Hematopoietic multipotent progenitor cell treated with erythropoietin and hydrocortisone succinate and interleukin-3 and kit ligand, for 8 days (in vitro differentiated cells): Measurements from ENCODE around the gene CUL4A.
"Not testable (repeated sequence)": the region's sequence is repeated elsewhere in the genome, so short reads cannot be mapped to it uniquely, and the experiment has no call there.

ENCODE experiments used
- DNase-seq: peaks from one replicate; pipeline ENCODE4 v3.0.0-alpha.2; 2015

CUL4A gene

GRCh38 chr13:113297370-113298042, 88.1 kb downstream of the CUL4A start:
- DNase-seq = peak; percentile 24

GRCh38 chr13:113298043-113298945, 88.9 kb downstream of the CUL4A start:
- peak; percentile 55 for DNase-seq

DNA sequence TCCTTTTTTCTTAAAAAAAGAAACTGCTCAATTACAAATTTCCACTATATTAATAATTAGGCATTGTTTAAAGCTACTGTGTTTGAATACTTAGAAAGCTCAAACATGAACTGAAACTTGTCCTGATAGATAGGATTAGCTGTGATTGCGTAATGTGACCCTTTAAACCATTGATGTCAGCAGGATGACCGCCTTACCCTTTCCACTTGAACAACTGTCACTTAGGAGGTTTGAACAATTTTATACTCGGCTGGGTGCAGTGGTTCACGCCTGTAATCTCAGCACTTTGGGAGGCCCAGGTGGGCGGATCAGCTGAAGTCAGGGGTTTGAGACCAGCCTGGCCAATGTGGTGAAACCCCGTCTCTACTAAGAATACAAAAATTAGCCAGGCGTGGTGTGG, 90.5 kb downstream of the CUL4A start:
- DNase-seq = no peak

- no peak for DNase-seq
These were observed 93.6 kb downstream of the CUL4A start for GRCh38 chr13:113302986-113303385.

DNA sequence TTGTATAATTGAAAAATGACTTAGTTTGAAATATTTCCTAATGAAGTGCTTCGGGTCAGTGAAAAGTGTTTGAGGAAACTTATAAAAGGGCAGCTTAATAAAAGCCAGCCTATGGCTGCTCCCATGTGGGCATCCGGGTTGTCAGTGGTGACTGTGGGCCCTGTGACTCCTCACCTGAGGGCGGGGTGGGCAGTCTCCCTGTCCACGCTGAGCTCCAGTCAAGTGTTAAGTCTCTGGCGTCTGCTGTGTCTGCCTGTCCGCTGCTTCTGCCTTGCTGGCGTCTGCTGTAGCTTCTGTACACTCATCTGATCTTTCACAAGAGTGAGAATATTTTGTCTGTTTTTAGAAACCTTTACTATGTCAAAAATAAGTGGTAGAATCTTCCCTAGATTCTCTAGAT, 94.7 kb downstream of the CUL4A start:
- no peak for DNase-seq

DNA sequence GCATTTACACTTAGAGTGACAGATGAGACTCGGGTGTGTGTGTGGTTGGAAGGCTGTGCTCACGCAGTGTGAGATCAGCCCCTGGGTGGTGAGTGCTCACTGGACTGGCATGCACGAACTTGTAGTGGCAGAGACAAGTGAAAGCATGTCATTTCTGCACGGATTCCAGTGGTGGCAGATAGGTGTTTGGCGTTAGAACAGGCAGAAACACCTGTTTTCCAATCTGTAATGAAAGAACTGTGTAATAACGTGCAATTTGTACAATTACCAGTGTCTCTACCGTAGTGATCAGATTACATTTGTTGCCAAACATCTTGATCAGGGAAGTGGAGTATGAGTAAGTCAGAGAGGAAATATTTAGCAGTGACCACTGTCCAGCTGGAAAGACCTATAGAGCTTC, 95.8 kb downstream of the CUL4A start:
- DNase-seq = no peak

- DNase-seq = no peak
These were observed 98.1 kb downstream of the CUL4A start for GRCh38 chr13:113307491-113307890.

- DNase-seq = no peak
These were observed 100.1 kb downstream of the CUL4A start for GRCh38 chr13:113309473-113309872.

GRCh38 chr13:113314112-113314511, 104.7 kb downstream of the CUL4A start:
- DNase-seq = not testable (repeated sequence)

DNA sequence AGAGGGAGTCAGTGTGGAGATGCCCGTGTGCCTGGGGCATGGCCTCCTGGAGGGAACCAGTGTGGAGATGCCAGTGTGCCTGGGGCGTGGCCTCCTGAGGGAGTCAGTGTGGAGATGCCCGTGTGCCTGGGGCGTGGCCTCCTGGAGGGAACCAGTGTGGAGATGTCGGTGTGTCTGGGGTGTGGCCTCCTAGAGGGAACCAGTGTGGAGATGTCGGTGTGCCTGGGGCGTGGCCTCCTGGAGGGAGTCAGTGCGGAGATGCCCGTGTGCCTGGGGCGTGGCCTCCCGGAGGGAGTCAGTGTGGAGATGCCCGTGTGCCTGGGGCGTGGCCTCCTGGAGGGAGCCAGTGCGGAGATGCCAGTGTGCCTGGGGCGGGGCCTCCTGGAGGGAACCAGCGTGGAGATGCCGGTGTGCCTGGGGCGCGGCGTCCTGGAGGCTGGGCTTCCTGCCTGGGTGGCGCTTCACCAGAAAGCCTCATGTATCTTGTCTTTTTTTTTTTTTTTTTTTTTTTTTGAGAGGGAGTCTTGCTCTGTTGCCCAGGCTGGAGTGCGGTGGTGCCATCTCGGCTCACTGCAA, 105.6 kb downstream of the CUL4A start:
- DNase-seq = not testable (repeated sequence)

- no peak for DNase-seq
These were observed 106.6 kb downstream of the CUL4A start for GRCh38 chr13:113315992-113316391.
